ENCODE data around the gene TXNDC8. TPM values are rescaled to one million over a fixed set of nuclear protein-coding genes. Genes with fewer than 3 reads are reported as not detected.

The TXNDC8 gene
- polyA plus RNA-seq, 3 donors: not detected

- Histone ChIP-seq H3K4me1 (ENCODE audit: control insufficient read depth in 1 of 2, insufficient read depth in 2 of 2, low read length in 2 of 2) (no peaks in the 10 kb centered on the region), H3K27me3 (ENCODE audit: control insufficient read depth in 2 of 2, insufficient read depth in 2 of 2, low read length in 2 of 2) (no peaks in the 10 kb centered on the region), H3K4me3 (replicated peaks in 1 of 3; ENCODE audit: low read depth in 2 of 3, low read length in 3 of 3) (no peak overlapping the region), H3K79me2 (ENCODE audit: insufficient read depth, low read length) (no peaks in the 10 kb centered on the region), H2AFZ (ENCODE audit: insufficient read depth, low read depth, low read length, poor library complexity, severe bottlenecking) (peak overlapping the region; percentile 2), H3K36me3 (replicated peaks in 1 of 2; ENCODE audit: control insufficient read depth in 1 of 2, insufficient read depth in 2 of 2, low read length in 2 of 2) (no peaks in the 10 kb centered on the region), H3K9ac (ENCODE audit: insufficient read depth, low read length, poor library complexity, severe bottlenecking) (no peak overlapping the region), H3K27ac (ENCODE audit: low read depth in 1 of 2, low read length in 2 of 2) (no peak overlapping the region), H4K20me1 (ENCODE audit: insufficient read depth, low read length) (no peaks in the 10 kb centered on the region), H3K4me2 (replicated peaks; ENCODE audit: extremely low read depth, low read length, poor library complexity, severe bottlenecking) (no peak overlapping the region), H3K9me3 (replicated peaks in 1 of 2; ENCODE audit: control insufficient read depth in 1 of 2, insufficient read depth in 1 of 2, low read length in 2 of 2) (no peaks in the 10 kb centered on the region)
- intact Hi-C loops (cut with micrococcal nuclease): no loop called here
- H3K27me3 Mint-ChIP-seq (ENCODE audit: low read depth in 3 of 3): peaks cover 0 to 3% (median 0%) of the 10 kb centered on the region in 3 donors
- H3K9me3 Mint-ChIP-seq: peaks cover 0 to 2% (median 0%) of the 10 kb centered on the region in 7 donors
- H3K36me3 Mint-ChIP-seq: no peaks in the 10 kb centered on the region
- no peak overlapping the region for H3K4me3 Mint-ChIP-seq
- no peak overlapping the region for H3K27ac Mint-ChIP-seq
- H3K4me1 Mint-ChIP-seq: no peaks in the 10 kb centered on the region
- WGBS (ENCODE audit: insufficient coverage): no CpG with 5 or more reads among the region's 3 CpGs
- no peak for DNase-seq
- TF ChIP-seq, protein P1, sequence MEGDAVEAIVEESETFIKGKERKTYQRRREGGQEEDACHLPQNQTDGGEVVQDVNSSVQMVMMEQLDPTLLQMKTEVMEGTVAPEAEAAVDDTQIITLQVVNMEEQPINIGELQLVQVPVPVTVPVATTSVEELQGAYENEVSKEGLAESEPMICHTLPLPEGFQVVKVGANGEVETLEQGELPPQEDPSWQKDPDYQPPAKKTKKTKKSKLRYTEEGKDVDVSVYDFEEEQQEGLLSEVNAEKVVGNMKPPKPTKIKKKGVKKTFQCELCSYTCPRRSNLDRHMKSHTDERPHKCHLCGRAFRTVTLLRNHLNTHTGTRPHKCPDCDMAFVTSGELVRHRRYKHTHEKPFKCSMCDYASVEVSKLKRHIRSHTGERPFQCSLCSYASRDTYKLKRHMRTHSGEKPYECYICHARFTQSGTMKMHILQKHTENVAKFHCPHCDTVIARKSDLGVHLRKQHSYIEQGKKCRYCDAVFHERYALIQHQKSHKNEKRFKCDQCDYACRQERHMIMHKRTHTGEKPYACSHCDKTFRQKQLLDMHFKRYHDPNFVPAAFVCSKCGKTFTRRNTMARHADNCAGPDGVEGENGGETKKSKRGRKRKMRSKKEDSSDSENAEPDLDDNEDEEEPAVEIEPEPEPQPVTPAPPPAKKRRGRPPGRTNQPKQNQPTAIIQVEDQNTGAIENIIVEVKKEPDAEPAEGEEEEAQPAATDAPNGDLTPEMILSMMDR (IDR thresholded peaks at IDR 0.05): no peak
These were observed 67.3 kb downstream of the TXNDC8 start for GRCh38 chr9:110270211-110270995.

DNA sequence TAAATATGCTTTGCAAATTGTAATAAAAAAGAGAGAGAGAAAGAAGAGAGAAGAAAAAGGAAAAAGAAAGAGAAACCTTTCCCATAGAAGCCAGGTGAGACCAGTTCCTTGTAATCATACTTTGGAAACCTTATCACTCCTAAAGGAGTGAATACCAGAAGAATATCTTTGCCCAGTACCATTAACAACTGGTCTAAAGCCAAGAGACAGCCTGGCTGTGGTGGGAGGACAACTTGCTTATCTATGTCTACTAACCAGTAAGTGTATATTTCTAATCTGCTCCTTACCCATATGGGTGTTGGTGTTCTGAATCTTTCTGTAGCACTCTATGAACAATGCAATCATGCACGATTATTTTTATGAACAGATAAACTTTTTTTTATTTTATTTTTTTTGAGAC, 70.9 kb downstream of the TXNDC8 start:
- H3K36me3 Mint-ChIP-seq: no peaks in the 10 kb centered on the region

More for the DNA sequence above, 70.9 kb downstream of the TXNDC8 start:
- no peak overlapping the region for H3K4me3 ChIP-seq (replicated peaks in 1 of 3; ENCODE audit: low read depth in 2 of 3, low read length in 3 of 3)
- TF ChIP-seq, protein P1 (IDR thresholded peaks at IDR 0.05): no peak
- H4K20me1 ChIP-seq (ENCODE audit: insufficient read depth, low read length): no peaks in the 10 kb centered on the region
- Mint-ChIP-seq H3K9me3 (peaks cover 0 to 8% (median 0%) of the 10 kb centered on the region in 7 donors), H3K27me3 (ENCODE audit: low read depth in 3 of 3) (peaks cover 0 to 3% (median 2%) of the 10 kb centered on the region in 3 donors), H3K27ac (no peak overlapping the region), H3K4me3 (no peak overlapping the region), H3K4me1 (no peaks in the 10 kb centered on the region)
- H3K9ac ChIP-seq (ENCODE audit: insufficient read depth, low read length, poor library complexity, severe bottlenecking): no peak overlapping the region
- no peaks in the 10 kb centered on the region for H3K36me3 ChIP-seq (replicated peaks in 1 of 2; ENCODE audit: control insufficient read depth in 1 of 2, insufficient read depth in 2 of 2, low read length in 2 of 2)
- H3K79me2 ChIP-seq (ENCODE audit: insufficient read depth, low read length): no peaks in the 10 kb centered on the region
- no peaks in the 10 kb centered on the region for H3K27me3 ChIP-seq (ENCODE audit: control insufficient read depth in 2 of 2, insufficient read depth in 2 of 2, low read length in 2 of 2)
- WGBS (ENCODE audit: insufficient coverage): no CpG with 5 or more reads among the region's 1 CpG
- no peak for DNase-seq
- H3K4me1 ChIP-seq (ENCODE audit: control insufficient read depth in 1 of 2, insufficient read depth in 2 of 2, low read length in 2 of 2): no peaks in the 10 kb centered on the region
- intact Hi-C loops (cut with micrococcal nuclease): no loop called here
- no peak overlapping the region for H2AFZ ChIP-seq (ENCODE audit: insufficient read depth, low read depth, low read length, poor library complexity, severe bottlenecking)
- no peaks in the 10 kb centered on the region for H3K9me3 ChIP-seq (replicated peaks in 1 of 2; ENCODE audit: control insufficient read depth in 1 of 2, insufficient read depth in 1 of 2, low read length in 2 of 2)
- H3K27ac ChIP-seq (ENCODE audit: low read depth in 1 of 2, low read length in 2 of 2): no peak overlapping the region
- no peak overlapping the region for H3K4me2 ChIP-seq (replicated peaks; ENCODE audit: extremely low read depth, low read length, poor library complexity, severe bottlenecking)

All from CD14-positive monocyte (primary cell).